ENCODE measurements around the gene CCDC92. TPM values are rescaled to one million over a fixed set of nuclear protein-coding genes. Genes with fewer than 3 reads are reported as not detected.

The CCDC92 gene
- polyA plus RNA-seq, 1 experiment, result 35.9 TPM

DNA sequence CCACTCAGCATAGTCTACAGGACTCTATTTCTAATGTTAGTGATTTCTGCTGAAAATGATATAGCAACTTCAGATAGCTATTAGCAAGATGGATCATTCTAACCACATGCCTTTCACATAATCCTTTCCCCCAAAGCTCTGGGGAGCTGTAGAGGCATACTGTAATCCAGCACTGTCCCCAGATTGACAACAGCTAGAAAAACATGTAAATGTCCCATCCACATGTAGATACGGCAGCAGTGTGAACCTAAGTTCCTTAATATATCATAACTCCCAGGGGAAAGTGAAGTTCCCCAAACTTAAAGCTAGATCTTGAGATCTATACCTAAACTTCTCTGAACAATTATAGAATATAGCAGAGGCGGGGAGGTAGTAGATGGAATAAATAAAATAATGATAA, 14.4 kb upstream of the CCDC92 start:
- no peak for DNase-seq (ENCODE audit: low read depth)
- TF ChIP-seq, protein P1, sequence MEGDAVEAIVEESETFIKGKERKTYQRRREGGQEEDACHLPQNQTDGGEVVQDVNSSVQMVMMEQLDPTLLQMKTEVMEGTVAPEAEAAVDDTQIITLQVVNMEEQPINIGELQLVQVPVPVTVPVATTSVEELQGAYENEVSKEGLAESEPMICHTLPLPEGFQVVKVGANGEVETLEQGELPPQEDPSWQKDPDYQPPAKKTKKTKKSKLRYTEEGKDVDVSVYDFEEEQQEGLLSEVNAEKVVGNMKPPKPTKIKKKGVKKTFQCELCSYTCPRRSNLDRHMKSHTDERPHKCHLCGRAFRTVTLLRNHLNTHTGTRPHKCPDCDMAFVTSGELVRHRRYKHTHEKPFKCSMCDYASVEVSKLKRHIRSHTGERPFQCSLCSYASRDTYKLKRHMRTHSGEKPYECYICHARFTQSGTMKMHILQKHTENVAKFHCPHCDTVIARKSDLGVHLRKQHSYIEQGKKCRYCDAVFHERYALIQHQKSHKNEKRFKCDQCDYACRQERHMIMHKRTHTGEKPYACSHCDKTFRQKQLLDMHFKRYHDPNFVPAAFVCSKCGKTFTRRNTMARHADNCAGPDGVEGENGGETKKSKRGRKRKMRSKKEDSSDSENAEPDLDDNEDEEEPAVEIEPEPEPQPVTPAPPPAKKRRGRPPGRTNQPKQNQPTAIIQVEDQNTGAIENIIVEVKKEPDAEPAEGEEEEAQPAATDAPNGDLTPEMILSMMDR (IDR thresholded peaks at IDR 0.05; ENCODE audit: insufficient read depth, low read depth, low read length), result no peak
- no peaks in the 10 kb centered on the region for H3K27me3 ChIP-seq (ENCODE audit: control insufficient read depth, insufficient read depth, low read length)
- H3K36me3 ChIP-seq (ENCODE audit: control insufficient read depth, insufficient read depth, low read length), result peaks cover 2% of the 10 kb centered on the region; the same call in 1 of the 2 replicates
- ChIA-PET POLR2A (no interaction called here), CTCF (interaction anchor here (0.7 to 7.4 kb wide), 9 partner anchors 9 to 717 kb away, joined by 3 to 54 read pairs (median 4); no protein-coding TSS in a partner anchor)
- no peak overlapping the region for H3K4me3 ChIP-seq (ENCODE audit: low read depth, low read length)

DNA sequence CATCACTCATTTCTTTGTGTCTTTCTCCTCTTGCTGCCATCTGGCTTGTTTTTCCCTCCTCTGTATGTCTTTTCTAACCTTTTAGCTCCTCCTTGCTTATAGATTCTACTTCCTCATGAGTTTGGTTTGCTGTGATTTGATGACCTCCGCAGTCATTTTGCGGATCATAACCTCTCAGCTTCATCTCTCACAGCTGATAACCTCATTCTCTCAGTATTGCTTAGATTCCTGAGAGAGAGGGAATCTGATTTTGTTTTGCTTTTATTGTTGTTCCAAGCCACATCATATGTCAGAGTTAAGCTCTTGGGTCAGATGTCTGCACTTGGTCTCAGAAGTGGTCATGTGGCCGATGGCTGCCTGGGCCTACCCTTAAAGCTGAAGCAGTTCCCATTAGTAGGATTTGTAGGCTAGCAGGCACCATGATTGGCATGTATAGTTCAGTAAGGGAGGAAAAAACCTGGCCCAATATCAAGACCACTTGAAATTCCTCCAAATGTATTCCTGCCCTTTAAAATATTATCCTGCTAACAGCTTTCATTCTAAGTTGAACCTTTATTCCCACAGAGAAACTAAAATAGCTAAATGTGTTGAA, 13.8 kb upstream of the CCDC92 start:
- TF ChIP-seq, protein P1 (IDR thresholded peaks at IDR 0.05; ENCODE audit: insufficient read depth, low read depth, low read length), result no peak
- POLR2A ChIA-PET, result no interaction called here
- no peak for DNase-seq (ENCODE audit: low read depth)
- Histone ChIP-seq H3K27me3 (ENCODE audit: control insufficient read depth, insufficient read depth, low read length) (no peaks in the 10 kb centered on the region), H3K4me3 (ENCODE audit: low read depth, low read length) (no peak overlapping the region), H3K36me3 (ENCODE audit: control insufficient read depth, insufficient read depth, low read length) (peaks cover 2% of the 10 kb centered on the region; the same call in 1 of the 2 replicates)
- CTCF ChIA-PET, result interaction anchor here (0.7 to 7.4 kb wide), 9 partner anchors 10 to 717 kb away, joined by 3 to 54 read pairs (median 4); no protein-coding TSS in a partner anchor

DNA sequence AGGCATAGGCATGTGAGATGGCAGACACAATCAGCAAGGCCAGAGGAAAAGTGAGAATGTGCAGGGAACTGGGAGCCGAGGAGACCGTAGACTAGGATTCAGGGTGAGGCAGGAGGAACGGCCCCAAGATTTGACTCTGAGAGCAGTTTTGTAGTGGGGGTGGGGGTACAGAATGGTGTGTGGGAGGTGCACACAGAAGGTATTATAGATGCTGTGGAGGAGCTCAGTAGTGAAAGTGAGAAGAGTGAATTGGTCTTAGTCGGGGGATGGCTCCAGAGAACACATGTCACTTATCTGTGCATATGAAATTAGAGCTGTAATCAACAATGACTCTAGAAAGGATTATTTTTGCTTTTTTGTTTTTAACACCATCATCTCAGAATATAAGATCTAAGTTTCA, 12.3 kb upstream of the CCDC92 start:
- CTCF ChIA-PET, result interaction anchor here (0.9 to 7.4 kb wide), 13 partner anchors 9 to 185 kb away, joined by 3 to 54 read pairs (median 5); no protein-coding TSS in a partner anchor
- no peaks in the 10 kb centered on the region for H3K27me3 ChIP-seq (ENCODE audit: control insufficient read depth, insufficient read depth, low read length)
- TF ChIP-seq, protein P1 (IDR thresholded peaks at IDR 0.05; ENCODE audit: insufficient read depth, low read depth, low read length), result no peak
- no peak overlapping the region for H3K4me3 ChIP-seq (ENCODE audit: low read depth, low read length)
- no peak for DNase-seq (ENCODE audit: low read depth)
- H3K36me3 ChIP-seq (ENCODE audit: control insufficient read depth, insufficient read depth, low read length), result peaks cover 2% of the 10 kb centered on the region; the same call in 1 of the 2 replicates
- POLR2A ChIA-PET, result no interaction called here

DNA sequence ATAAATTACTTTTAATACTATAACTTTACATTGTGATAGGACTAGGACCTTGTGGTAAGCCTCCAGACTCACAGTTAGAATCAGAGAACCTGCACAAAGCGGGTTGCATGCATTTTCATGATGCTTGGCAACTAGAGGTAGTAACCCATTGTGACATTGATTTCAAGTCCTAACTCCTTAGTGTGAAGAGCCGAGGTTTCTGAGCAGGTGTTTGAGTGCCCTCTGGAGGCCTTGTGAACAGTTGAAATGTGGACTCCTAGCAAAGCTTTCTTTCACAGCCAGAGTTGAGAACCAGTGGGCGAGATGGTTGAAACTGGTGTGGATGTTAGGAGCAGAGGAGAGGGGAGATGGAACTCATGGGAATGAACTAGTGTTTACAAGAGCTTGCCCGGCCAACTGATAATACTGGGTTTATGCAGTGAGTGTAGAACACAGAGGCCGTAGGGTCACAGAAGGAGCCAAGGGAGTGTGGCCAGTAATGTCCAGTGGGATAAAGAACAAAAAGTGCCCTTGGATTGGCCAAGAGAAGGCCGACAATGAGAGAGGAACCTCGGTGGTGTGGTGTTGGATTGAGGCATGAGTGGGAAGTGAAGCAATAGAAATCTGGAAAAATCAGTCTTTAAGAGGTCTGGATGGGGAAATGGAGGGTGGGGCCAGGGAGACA, 11.3 kb upstream of the CCDC92 start:
- no peak overlapping the region for H3K4me3 ChIP-seq (ENCODE audit: low read depth, low read length)
- TF ChIP-seq, protein P1 (IDR thresholded peaks at IDR 0.05; ENCODE audit: insufficient read depth, low read depth, low read length), result peak; percentile 73
- POLR2A ChIA-PET, result no interaction called here
- CTCF ChIA-PET, result interaction anchor here (0.5 to 7.4 kb wide), 19 partner anchors 8 to 210 kb away, joined by 3 to 54 read pairs (median 3); no protein-coding TSS in a partner anchor
- peaks cover 4% of the 10 kb centered on the region for H3K36me3 ChIP-seq (ENCODE audit: control insufficient read depth, insufficient read depth, low read length)
- no peaks in the 10 kb centered on the region for H3K27me3 ChIP-seq (ENCODE audit: control insufficient read depth, insufficient read depth, low read length)
- DNase-seq (ENCODE audit: low read depth), result no peak

DNA sequence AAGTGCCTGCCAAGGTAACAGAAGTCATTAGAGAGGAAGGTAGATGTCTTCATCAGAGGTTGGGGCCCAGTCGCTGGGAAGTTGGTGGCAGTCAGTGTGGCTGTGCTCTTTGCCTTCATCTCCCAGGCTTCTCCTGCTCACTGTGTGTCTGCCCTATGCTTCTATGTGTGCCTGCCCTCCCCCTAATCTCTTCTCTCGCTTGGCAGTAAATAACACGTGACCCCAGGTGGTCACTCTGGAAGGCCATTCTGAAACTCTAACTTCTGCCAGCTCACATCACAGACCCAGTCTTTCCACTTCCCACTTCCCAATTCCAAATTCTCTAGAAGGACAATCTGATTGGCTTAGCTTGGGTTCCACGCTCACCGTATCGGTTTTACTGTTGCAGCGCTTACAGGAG, 9.6 kb upstream of the CCDC92 start:
- Histone ChIP-seq H3K4me3 (ENCODE audit: low read depth, low read length) (no peak overlapping the region), H3K27me3 (ENCODE audit: control insufficient read depth, insufficient read depth, low read length) (no peaks in the 10 kb centered on the region), H3K36me3 (ENCODE audit: control insufficient read depth, insufficient read depth, low read length) (peaks cover 3% of the 10 kb centered on the region; the same call in 1 of the 2 replicates)
- ChIA-PET POLR2A (no interaction called here), CTCF (interaction anchor here (1.5 to 7.4 kb wide), 3 partner anchors 14 to 177 kb away, joined by 5 to 54 read pairs (median 48); no protein-coding TSS in a partner anchor)
- DNase-seq (ENCODE audit: low read depth), result no peak
- TF ChIP-seq, protein P1 (IDR thresholded peaks at IDR 0.05; ENCODE audit: insufficient read depth, low read depth, low read length), result no peak

Measured in BJ (cell line).